Fibroblast of gingiva (primary cell): ENCODE measurements around the gene FOXP1.

Experiments used
- DNase-seq: peaks from one replicate; pipeline ENCODE4 v3.0.0-alpha.2; 2011; ENCODE audit warnings: low read depth

The FOXP1 gene

GRCh38 chr3:71054312-71054711 lies 529.2 kb downstream of the FOXP1 start:
- no peak for DNase-seq

- no peak for DNase-seq
Observed at GRCh38 chr3:71053495-71053894, 530.0 kb downstream of the FOXP1 start.

- no peak for DNase-seq
Observed at GRCh38 chr3:71052716-71053115, 530.8 kb downstream of the FOXP1 start.

- peak; percentile 62 for DNase-seq
Observed at GRCh38 chr3:71051893-71052687, 531.4 kb downstream of the FOXP1 start.

- DNase-seq = no peak
Observed at GRCh38 chr3:71051259-71051595, 532.3 kb downstream of the FOXP1 start.

GRCh38 chr3:71050538-71051258 lies 532.8 kb downstream of the FOXP1 start:
- DNase-seq = no peak

GRCh38 chr3:71050166-71050537 lies 533.4 kb downstream of the FOXP1 start:
- DNase-seq = no peak

GRCh38 chr3:71048948-71049347 lies 534.6 kb downstream of the FOXP1 start:
- no peak for DNase-seq

- DNase-seq = no peak
Observed at GRCh38 chr3:71047616-71048531, 535.7 kb downstream of the FOXP1 start.

- no peak for DNase-seq
Observed at GRCh38 chr3:71046791-71047190, 536.7 kb downstream of the FOXP1 start.

GRCh38 chr3:71045917-71046282 lies 537.6 kb downstream of the FOXP1 start:
- DNase-seq = no peak

- DNase-seq = no peak
Observed at GRCh38 chr3:71045212-71045916, 538.2 kb downstream of the FOXP1 start.

GRCh38 chr3:71042759-71043158 lies 540.8 kb downstream of the FOXP1 start:
- no peak for DNase-seq

GRCh38 chr3:71041371-71041770 lies 542.2 kb downstream of the FOXP1 start:
- no peak for DNase-seq

- no peak for DNase-seq
Observed at GRCh38 chr3:71039332-71039731, 544.2 kb downstream of the FOXP1 start.

- no peak for DNase-seq
Observed at GRCh38 chr3:71037775-71038174, 545.8 kb downstream of the FOXP1 start.

GRCh38 chr3:71035886-71036285 lies 547.6 kb downstream of the FOXP1 start:
- peak; percentile 71 for DNase-seq

GRCh38 chr3:71035314-71035713 lies 548.2 kb downstream of the FOXP1 start:
- DNase-seq = peak; percentile 12

- DNase-seq = no peak
Observed at GRCh38 chr3:71033681-71034220, 549.8 kb downstream of the FOXP1 start.

GRCh38 chr3:71031914-71032521 lies 551.5 kb downstream of the FOXP1 start:
- no peak for DNase-seq

GRCh38 chr3:71031181-71031580 lies 552.3 kb downstream of the FOXP1 start:
- no peak for DNase-seq
